ENCODE results near the gene TREH.

TREH gene

GRCh38 chr11:118644496-118644895 lies 35.0 kb downstream of the TREH start:
- DNase-seq, result no peak

- DNase-seq, result no peak
These were observed 35.5 kb downstream of the TREH start for GRCh38 chr11:118643995-118644345.

DNA sequence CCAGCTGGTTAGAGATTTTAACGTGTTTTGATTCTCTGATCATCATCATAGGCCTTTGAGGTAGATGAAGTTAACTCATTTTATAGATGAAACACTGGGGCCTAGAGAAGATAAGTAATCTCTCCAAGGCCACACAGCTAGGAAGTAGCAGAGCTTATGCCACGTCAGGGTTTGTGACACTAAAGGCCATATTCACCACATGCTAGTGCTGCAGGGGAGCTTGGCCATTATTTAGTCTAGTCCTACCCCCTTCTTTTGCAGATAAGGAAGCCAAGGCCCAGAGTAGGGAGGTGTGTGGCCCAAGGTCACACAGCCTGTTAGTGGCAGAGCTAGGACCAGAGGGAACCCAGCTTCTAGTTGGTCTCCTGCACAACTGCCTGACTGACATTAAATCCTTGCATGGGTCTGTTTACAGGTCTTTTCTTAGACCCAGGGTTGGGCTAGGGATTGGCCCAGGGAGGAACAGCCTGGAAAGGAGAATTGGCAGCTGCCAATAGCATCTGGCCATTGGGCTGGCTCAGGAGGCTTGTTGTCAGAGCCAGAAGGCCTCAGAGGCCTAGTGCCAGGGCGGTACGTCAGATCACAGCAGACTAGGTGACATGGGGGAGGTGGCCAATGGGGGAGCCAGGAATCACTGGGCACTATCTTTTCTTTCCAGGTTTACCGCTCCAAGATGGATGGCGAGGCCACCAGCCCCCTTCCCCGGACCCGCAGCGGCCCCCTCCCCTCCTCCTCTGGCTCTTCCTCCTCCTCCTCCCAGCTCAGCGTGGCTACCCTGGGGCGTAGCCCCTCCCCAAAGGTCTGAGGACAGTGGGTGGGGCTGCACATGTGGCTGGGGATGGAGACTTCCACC lies 36.1 kb downstream of the TREH start:
- no peak for DNase-seq

DNA sequence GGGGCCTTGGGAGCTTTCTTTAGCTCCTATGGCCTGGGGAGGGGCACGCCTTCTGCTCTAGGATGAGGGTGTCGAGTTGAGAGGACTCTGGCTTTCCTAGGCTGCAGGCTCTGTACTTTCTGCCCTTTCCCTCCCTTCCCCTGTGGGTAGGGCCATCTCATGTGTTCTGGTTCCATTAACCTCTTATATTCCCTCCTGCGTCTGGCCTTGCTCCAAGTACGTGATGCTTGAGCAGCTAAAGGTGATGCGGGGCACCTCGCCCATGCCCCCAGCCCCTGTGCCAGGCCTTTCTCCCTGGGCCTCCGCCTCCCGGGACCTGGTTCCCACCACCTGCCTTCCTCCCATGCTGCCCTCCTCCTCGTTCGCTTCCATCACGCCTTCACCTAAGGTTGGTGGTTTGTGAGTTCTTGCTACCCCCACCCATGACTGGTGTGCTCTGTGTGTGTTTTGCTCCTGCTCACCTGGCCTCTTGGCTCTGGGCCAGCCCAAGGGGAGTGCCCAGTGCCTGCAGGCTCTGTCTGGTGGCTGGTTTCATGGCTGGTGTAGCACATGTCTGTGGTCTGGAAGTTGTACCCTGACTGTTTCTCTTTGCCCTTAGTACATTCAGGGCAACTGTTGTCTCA lies 37.9 kb downstream of the TREH start:
- DNase-seq, result no peak

DNA sequence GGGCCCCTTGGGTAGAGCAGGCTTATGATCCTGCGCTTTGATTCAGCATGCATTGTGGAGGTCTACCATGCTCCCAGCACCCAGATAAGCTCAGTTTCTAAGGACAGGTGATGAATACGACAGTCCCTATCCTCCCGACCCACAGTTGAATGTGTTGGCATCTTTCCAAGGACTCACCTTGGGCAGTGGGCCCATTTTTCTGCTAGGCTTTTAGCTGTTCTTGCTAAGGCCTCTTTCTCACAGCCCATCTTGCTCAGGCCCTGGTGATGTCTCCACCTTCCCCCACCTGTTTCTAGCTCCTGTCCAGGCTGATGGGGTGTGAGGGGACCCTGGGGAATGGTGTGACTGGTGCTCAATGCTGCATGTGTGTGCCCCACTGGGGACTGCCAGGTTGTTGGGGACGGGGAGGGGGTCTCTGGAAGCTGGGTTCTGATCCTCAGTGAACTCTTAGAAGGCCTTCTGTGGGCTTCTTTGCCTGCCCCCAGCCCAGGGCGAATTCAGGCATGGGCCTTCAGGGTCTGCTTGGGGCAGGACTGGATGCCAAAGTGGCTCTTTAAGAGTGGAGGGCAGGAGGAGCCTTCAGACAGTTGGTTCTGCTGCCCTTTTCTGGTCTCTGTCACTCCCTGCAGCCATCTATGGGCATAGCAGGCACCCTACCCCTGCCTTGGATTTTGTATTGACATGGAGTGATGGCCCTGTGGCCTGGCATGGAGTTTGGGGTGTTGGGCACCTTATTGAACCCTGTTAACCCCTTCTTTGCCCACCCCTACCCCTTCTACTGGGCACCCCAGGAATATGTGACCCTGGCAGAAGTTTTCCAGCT lies 38.9 kb downstream of the TREH start:
- DNase-seq, result no peak

DNA sequence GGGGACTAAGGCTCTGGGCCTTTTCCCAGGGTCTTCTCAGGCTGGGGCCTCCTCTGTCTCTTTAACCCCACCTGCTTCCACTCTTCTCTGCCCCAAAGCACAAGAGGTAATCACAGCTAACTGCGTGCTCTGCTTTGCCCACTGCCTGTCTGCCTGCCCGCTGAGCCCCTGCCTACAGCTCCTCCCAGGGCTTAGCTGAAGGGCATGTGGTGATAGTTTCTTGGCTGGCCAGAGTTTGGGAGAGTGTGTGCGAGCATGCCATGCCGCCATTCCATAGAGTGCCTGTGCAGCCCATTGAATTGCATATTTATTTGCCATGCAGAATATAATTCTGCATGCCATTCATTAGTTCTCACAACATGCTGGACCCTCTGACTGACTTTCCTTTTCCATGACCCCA lies 39.6 kb downstream of the TREH start:
- DNase-seq, result no peak

GRCh38 chr11:118638726-118639125 lies 40.7 kb downstream of the TREH start:
- no peak for DNase-seq

DNA sequence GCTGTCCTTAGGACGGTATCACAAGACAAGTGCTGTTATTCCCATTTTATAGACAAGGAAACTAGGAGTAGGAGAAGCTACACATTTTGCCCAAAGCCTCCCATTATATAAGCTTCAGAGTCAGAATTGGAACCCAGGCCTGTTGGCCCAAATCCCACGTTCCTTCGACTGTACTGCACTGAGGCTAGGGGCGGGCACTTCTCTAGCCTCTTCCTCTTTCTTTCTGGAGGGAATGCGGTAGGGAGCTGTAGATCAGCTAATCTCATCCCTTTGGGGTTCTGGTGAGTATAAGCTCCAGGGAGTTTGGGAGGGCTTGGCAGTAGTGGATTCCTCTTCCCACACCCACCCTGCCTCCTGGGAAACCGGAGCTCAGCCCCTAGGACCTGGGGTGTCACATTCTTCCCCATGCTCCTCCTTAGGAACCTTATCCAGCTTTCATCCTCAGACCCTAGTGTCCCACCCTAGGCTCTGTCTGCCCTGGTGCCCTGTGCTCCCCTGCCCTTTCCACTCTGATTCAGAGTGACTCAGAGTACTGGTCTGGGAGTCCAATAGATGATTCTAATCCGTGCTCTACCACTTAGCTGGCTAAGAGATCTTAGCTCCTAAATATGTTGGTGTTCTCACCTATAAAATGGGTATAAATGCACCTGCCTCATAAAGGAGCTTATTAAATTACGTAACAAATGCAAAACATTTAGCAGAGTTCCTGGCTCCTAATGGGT lies 42.7 kb downstream of the TREH start:
- DNase-seq, result no peak

GRCh38 chr11:118635642-118636041 lies 43.8 kb downstream of the TREH start:
- no peak for DNase-seq

DNA sequence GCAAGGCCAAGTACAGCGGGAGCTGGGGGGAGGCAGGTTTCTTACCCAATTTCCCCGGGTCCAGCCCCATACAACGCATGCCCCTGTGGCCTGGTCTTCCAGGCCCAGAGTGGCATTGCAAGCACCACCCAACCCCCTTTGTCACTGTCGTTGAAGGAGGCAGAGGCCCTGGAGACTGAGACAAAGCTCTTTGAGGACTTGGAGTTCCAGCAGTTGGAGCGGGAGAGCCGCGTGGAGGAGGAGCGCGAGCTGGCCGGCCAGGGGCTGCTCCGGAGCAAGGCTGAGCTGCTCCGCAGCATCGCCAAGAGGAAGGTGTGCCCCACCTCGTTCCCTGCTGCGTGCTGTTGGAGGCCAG lies 44.2 kb downstream of the TREH start:
- no peak for DNase-seq

DNA sequence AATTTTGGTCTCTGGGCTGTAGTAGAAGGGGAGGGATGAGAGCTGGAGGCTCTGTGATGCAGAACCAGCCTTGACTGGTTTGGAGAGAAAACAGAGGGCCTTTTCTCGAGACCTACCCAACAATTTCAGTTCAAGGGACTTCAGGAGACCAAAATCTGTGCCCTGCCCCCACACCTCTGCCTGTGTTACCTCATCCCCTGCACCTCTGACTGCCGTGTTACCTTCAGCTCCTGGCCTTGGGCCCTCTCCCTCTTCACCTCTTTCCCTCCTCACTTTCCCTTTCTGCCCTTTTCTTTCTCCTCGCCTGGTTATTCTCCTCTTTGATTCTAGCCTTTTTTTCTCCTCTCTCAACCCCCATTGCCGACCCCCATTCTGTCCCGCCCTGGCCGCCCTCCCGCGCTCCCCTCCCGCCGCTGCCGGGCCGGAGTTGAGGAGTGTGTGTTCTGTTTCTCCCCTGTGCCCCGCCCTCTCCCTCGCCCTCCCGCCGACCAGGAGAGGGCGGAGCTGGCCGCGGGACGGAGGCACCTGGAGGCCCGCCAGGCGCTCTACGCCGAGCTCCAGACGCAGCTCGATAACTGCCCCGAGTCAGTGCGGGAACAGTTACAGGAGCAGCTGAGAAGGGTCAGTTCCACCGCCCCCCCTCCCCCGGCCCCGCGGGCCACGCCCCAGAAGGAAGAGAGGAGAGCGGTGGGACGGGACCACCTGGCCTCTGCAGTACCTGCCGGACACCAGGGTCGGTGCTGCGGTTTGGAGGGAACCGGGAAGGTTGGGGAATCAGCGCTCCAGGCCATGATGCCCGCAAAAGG lies 44.8 kb downstream of the TREH start:
- DNase-seq, result no peak

DNA sequence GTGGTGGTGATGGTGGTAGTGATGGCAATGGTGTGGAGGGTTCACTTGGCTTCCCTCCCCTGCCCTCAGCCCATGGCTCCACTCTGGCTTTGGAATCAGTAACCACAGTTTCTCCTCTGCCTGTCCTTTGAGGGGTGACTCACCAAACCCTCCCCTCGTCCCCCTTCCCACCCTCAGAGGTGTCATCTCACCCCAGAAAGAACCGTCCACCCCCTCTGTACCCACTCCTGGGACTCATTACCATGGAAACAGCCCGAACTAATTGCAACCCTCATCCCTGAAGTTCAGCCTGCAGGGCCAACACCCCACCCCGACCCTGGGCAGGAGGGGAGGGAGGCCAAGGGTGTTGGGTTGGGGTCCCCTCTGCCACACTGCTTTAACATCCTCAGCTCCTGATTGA lies 45.5 kb downstream of the TREH start:
- no peak for DNase-seq

- DNase-seq, result no peak
These were observed 46.1 kb downstream of the TREH start for GRCh38 chr11:118633319-118633690.

DNA sequence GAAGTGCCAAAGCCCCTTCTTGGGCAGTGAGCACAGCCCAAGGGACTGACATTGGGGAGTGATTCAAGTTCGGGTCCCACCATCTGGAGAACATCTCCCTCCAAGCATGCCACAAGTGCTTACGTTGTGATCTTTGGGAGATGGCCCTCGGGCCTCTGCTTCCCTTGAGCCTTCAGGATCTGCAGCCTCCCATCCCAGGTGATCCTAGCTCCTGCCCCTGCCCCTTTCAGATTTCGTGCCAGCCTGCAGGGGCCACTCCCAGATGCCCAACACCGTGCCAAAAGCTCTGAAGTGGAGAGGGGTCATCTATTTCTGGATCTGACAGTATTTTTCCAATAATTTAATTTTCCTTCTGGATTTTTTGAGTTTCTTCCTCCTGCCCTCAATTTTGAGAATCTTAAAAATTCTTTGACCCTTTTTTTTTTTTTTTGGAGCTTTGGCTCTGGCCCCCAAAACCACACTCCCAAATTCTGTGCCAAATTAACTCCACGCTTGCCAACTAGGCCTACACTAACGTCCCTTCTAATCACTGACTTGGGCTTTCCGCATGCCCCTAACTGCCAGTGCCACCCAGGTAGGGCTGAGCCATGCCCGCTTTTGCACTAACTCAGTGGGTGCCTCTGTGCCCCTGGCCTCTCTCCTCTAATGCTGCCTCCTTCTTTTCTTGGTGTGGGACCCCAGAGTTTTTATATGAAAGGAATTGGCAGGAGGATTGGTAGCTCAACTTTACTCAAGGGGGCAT lies 46.7 kb downstream of the TREH start:
- DNase-seq, result no peak

DNA sequence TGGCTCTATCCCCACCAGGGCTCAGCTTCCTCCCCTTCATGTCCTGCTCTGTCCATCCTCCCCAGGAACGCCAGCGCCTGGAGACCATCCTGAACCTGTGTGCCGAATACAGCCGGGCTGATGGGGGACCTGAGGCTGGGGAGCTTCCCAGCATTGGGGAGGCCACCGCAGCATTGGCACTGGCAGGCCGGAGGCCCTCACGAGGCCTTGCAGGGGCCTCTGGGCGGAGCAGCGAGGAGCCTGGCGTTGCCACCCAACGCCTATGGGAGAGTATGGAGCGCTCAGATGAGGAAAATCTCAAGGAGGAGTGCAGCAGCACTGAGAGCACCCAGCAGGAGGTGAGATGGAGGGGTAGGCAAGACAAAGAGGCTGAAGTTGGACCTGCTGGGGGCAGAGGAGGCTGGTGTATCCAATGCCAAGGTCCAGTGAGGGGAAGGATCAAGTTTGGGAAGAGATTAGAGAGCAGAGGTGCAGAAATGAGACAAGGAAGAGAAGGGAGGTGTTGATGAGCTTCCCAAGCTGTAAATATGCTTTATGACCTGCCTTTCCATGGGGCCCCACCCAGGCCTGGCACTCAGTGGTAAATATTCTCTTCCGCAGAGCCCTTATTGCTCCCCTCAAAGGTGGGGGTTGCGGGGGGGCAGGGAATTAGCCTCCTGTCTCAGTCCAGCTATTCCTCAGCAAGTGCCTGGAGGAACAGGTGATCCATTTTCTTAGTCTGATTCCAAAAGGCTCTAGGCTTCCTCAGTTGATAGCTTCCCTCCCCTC lies 48.1 kb downstream of the TREH start:
- no peak for DNase-seq

GRCh38 chr11:118629761-118630661 lies 49.4 kb downstream of the TREH start:
- DNase-seq, result no peak

GRCh38 chr11:118628861-118629549 lies 50.4 kb downstream of the TREH start:
- no peak for DNase-seq

DNA sequence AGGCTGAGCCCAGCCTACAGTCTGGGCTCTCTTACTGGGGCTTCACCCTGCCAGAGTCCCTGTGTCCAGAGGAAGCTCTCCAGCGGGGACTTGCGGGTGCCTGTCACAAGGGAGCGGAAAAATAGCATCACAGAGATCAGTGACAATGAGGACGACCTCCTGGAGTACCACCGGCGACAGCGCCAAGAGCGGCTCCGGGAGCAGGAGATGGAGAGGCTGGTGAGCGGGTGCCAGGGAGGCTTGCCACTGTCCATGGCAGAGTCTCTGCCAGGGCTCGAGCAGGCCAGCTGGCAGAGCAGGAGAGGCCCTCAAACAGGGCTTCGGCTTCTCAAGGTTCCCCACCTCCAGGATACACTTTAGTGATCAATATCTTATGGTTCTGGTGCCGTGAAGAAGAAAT lies 51.0 kb downstream of the TREH start:
- no peak for DNase-seq

GRCh38 chr11:118628031-118628430 lies 51.4 kb downstream of the TREH start:
- no peak for DNase-seq

Measured in activated CD4-positive, alpha-beta T cell treated with anti-CD3 and anti-CD28 coated beads, Interleukin-2, amount 50 U/mL, for 1 hour (primary cell).